Measurements from ENCODE around the gene ZNF516.

- TF ChIP-seq TAF1 (IDR thresholded peaks at IDR 0.05; ENCODE audit: borderline replicate concordance, low read depth, low read length) (no peak), POLR2A (IDR thresholded peaks at IDR 0.05; ENCODE audit: low read depth, low read length) (no peak), POLR2AphosphoS5 (IDR thresholded peaks at IDR 0.05; ENCODE audit: low read depth, low read length) (no peak)
These were observed 40.6 kb downstream of the ZNF516 start for GRCh38 chr18:76454418-76454817.

All from GM12892 (cell line).